HG03442 (cell line): Measurements from ENCODE around the gene DNAH11.

Experiments
- ATAC-seq: cut with Tn5 transposase; IDR thresholded peaks from one replicate; pipeline ENCODE4 v1.9.1; 2021; ENCODE audit warnings: mild to moderate bottlenecking, moderate library complexity; ENCODE audit not compliant: unreplicated experiment

Gene DNAH11

GRCh38 chr7:21550076-21550475 lies 7.2 kb downstream of the DNAH11 start:
- ATAC-seq = no peak

- ATAC-seq = no peak
Measured at GRCh38 chr7:21550821-21551531, 8.1 kb downstream of the DNAH11 start.

GRCh38 chr7:21562385-21562784 lies 19.5 kb downstream of the DNAH11 start:
- ATAC-seq = no peak

- ATAC-seq = no peak
Measured at GRCh38 chr7:21565614-21566013, 22.8 kb downstream of the DNAH11 start.

- no peak for ATAC-seq
Measured at GRCh38 chr7:21566094-21566493, 23.3 kb downstream of the DNAH11 start.

- no peak for ATAC-seq
Measured at GRCh38 chr7:21568762-21569161, 25.9 kb downstream of the DNAH11 start.

- no peak for ATAC-seq
Measured at GRCh38 chr7:21572331-21573313, 29.8 kb downstream of the DNAH11 start.

GRCh38 chr7:21579341-21580072 lies 36.7 kb downstream of the DNAH11 start:
- ATAC-seq = peak; percentile 40

GRCh38 chr7:21580073-21580521 lies 37.3 kb downstream of the DNAH11 start:
- ATAC-seq = peak; percentile 86

GRCh38 chr7:21585070-21585724 lies 42.4 kb downstream of the DNAH11 start:
- no peak for ATAC-seq

GRCh38 chr7:21587139-21587784 lies 44.4 kb downstream of the DNAH11 start:
- ATAC-seq = no peak

- ATAC-seq = no peak
Measured at GRCh38 chr7:21596801-21597200, 54.0 kb downstream of the DNAH11 start.

GRCh38 chr7:21603462-21603861 lies 60.6 kb downstream of the DNAH11 start:
- no peak for ATAC-seq

GRCh38 chr7:21603972-21604749 lies 61.3 kb downstream of the DNAH11 start:
- peak; percentile 70 for ATAC-seq

- ATAC-seq = no peak
Measured at GRCh38 chr7:21605008-21605585, 62.3 kb downstream of the DNAH11 start.

- ATAC-seq = no peak
Measured at GRCh38 chr7:21608465-21608864, 65.6 kb downstream of the DNAH11 start.

GRCh38 chr7:21611129-21611528 lies 68.3 kb downstream of the DNAH11 start:
- ATAC-seq = no peak

- no peak for ATAC-seq
Measured at GRCh38 chr7:21616091-21616490, 73.3 kb downstream of the DNAH11 start.
